Fibroblast of lung (primary cell): Measurements from ENCODE around the gene RAI1.

Experiments
- CTCF ChIP-seq, 2 donors: IDR thresholded peaks in 1 of 2; conservative IDR thresholded peaks in 1 of 2; 1 replicate in 1 of 2; 2 replicates in 1 of 2; pipeline ENCODE4 v1.5.1; 2011 to 2012; ENCODE audit warnings: low read length in 2 of 2, control low read depth in 1 of 2, inconsistent platforms in 1 of 2, low read depth in 1 of 2, mild to moderate bottlenecking in 1 of 2
- EZH2 ChIP-seq: IDR thresholded peaks from 2 replicates; pipeline ENCODE4 v1.5.1; 2012; ENCODE audit warnings: low read length, control low read depth, mild to moderate bottlenecking; ENCODE audit errors: missing control alignments

GRCh38 chr17:17754719-17755686, 73.7 kb downstream of the RAI1 start:
- no peak for TF ChIP-seq CTCF (conservative IDR thresholded peaks at IDR 0.05 in 1 of 2, IDR thresholded peaks at IDR 0.05 in 1 of 2; ENCODE audit: low read depth in 1 of 2, low read length in 2 of 2)
- TF ChIP-seq EZH2: no peak
